ENCODE data around the gene EPHA7.

DNA sequence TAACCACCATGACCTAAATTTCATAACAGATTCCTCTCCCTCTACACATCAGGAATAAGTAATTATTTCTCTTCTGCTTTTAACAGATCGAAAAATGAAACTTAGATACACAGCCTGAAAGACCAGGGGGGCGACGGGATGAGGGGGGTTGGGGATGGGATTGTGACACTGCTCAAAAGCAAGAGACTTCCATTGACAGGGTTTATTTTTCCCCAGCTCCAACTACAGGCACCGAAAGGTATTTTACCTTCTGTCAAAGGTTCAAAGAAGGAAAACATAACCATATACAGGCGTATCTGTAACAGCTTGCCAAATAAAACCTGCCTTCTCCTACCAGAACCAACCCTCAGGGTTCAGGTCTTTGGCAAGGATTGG, 1.3 kb downstream of the EPHA7 start:
- TF ChIP-seq POLR2AphosphoS5 (IDR thresholded peaks at IDR 0.05; ENCODE audit: low read depth, low read length) (no peak), TAF1 (IDR thresholded peaks at IDR 0.05; ENCODE audit: low read depth, low read length) (no peak), POLR2A (IDR thresholded peaks at IDR 0.05; ENCODE audit: low read depth, low read length) (no peak), SPI1 (IDR thresholded peaks at IDR 0.05; ENCODE audit: low read depth, low read length) (no peak), POU2F2 (IDR thresholded peaks at IDR 0.05; ENCODE audit: low read depth, low read length) (no peak), PAX5 (IDR thresholded peaks at IDR 0.05; ENCODE audit: insufficient read depth, low read length, severe bottlenecking) (no peak)

All from GM12891 (cell line).